HG02763 (cell line): ENCODE results near the gene TIMM13.

Experiments used
- ATAC-seq: cut with Tn5 transposase; IDR thresholded peaks from one replicate; pipeline ENCODE4 v1.9.1; 2021; ENCODE audit warnings: mild to moderate bottlenecking, moderate library complexity; ENCODE audit not compliant: unreplicated experiment

Gene TIMM13

DNA sequence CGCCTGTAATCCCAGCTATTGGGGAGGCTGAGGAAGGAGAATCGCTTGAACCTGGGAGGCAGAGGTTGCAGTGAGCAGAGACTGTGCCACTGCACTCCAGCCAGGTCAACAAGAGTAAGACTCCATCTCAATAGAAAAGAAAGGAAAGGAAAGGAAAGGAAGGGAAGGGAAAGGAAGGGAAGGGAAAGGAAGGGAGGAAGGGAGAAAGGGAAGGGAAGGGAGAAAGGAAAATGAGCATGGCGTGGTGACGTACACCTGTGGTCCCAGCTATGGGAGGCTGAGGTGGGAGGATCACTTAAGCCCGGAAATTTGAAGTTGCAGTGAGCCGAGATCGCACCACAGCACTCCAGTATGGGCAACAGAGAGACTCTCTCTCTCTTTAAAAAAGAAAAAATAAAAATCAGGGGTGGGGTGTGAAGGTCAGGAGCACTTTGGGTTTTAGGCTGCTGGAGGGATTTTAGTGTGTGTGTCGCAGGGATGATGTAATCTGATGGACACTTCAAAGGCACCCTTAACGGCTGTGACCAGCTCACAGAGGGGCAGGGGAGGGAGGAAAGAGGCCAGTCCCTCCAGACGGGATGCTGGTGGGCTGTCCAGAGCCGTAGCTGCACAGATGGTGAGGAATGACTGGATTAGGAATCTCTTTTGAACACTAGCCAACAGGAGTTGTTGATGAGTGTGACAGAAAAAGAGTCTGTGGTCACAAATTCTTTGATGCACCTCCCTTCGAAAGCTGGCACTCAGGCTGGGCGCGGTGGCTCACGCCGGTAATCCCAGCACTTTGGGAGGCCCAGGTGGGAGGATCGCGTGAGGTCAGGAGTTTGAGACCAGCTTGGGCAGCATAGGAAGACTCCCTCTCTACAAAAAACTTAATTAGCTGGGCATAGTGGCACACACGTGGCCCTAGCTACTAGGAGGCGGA, 39.8 kb downstream of the TIMM13 start:
- no peak for ATAC-seq

DNA sequence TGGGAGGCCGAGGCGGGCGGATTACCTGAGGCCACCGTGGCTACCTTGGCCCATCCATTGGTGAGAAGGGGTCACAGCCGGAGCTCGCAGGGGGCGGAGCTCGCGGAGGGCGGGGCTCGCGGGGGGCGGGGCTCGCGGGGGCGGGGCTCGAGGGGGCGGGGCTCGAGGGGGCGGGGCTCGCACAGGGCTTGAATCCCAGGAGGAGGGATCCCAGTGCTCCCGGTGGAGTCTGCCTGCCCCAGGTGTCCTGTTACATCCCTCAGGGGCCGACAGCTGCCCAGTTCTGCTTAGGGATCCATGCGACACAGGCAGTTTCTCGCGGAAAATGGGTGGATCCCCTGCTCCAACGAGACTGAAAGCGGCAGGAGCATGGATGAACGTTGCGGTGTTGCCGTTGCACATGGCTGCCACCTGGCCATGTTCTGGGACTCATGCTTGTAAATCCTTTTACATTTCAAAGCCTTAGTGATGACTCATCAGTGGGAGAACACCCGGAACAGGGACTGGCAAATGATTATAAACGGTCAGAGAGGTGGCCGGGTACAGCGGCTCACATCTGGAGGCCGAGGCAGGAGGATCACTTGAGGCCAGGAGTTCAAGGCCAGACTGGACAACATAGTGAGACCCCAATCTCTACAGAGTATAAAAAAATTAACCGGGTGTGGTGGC, 42.2 kb downstream of the TIMM13 start:
- ATAC-seq: no peak

DNA sequence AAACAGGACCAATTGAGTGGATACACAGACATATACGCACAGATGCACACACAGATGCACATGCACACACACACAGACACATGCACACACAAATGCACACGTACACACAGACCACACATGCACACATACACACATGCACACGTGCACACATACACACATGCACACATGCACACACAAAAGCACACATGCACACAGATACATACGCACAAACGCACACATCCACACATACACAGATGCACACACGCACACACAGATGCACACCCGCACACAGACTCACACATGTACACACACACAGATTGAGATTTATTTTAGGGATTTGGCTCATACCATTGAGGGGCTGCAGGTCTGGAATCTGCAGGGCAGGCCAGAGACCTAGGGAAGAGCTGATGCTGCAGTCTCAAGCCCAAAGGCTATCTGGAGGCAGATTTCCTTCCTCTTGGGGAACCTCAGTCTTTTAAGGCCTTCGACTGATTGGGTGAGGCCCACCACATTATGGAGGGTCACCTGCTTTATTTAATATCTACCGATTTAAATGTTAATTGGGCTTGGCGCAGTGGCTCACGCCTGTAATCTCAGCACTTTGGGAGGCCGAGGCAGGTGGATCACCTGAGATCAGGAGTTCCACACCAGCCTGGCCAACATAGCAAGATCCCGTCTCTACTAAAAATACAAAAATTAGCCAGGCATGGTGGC, 44.7 kb downstream of the TIMM13 start:
- ATAC-seq: no peak

DNA sequence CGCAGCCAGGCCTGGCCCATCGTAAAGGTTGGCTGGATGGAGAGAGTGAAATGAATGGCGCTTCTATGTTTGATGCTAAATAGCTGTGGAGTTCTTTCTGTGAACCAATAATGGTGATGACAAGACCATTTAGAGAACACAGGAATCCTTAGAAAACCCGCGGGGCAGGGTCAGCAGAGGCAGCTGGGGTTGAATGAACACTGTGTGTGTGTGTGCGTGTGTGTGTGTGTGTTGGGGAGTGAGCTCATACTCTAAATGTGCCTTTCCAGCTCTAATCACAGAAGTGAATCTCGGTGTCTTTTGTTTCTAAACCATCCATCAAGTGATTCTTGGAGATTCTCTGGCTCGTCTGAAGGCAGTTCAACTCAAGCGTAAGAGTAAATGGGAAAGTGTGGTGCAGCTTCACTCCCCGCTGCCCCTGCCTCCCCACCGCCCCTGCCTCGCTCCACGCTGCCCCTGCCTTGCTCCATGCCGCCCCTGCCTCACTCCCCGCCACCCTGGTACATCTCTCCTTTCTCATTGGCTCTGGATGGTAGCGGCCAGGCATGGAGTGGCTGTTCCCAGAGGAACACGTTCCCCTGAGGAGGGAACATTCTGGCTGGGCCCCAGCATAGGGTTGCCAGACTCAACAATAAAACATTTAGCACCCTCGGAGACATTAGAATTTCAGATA, 46.1 kb downstream of the TIMM13 start:
- ATAC-seq: no peak

DNA sequence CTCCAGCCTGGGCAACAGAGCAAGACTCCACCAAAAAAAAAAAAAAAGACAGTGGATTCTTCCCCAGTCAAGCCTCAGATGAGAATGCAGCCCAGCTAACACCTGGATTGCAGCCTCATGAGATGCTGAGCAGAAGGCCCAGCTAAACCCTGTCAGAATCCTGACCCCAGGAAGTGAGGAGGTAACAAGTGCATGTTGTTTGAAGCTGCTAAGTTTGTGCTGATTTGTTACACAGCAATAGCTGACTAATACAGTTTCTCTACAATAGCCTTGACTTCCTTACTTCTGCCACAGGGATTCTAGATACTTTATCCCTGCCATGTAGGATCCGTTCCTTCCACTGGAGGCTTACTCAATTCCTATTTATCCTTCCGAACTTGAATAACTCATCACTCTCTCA, 46.8 kb downstream of the TIMM13 start:
- ATAC-seq: no peak

DNA sequence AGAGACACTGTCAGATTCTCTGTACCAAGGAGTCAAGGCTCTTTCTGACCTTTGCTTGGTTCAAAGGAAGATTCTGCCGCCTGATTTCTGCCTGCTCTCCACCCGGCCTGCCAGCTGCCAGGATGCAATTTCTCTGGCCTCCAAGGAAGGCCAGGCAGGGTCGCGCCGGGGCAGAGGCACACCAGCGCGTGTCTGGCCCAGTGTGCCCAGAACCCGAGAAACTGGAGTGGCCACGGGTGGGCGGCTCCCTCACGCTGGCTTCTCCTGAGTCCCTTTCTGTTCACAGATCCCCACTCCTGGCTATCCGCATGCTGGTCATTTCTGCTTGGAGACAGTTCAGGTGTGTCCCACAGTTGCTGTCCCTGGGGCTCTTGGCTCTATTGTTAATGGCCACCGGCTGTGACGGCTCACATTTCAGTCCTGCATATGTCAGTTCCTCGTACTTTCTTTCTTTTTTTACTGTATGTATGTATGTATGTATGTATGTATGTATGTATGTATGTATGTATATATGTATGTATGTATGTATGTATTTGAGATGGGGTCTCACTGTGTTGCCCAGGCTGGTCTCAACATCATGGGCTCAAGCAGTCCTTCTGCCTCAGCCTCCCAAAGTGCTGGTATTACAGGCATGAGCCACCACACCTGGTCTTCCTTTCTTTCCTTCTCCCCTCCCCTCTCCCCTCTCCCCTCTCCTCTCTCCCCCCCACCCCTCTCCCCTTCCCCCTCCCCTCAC, 50.4 kb downstream of the TIMM13 start:
- ATAC-seq: no peak
